ENCODE measurements around the gene SCGB1D4. TPM values are rescaled to one million over a fixed set of nuclear protein-coding genes. Genes with fewer than 3 reads are reported as not detected.

Gene SCGB1D4
- total RNA-seq, 2 donors from 2014 or later, result not detected

DNA sequence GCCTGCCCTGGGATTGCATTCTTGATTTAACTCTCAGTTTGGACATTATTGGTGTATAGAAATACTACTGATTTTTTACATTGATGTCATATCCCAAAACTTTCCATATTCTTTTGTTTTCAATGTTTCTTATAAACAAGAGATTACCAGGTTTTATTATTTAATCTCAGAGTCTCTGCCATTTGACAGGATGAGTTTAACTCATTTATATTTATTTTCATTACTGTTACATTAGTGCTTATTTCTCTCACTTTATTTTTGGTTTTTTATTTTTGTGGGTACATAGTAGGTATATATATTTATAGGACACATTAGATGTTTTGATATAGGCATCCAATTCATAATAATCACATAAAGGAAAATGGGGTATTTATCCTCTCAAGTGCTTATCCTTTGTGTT lies 9.1 kb upstream of the SCGB1D4 start:
- DNase-seq (no peak), ATAC-seq (no peak)
- intact Hi-C loops (cut with DNase I, micrococcal nuclease), result no loop called here

DNA sequence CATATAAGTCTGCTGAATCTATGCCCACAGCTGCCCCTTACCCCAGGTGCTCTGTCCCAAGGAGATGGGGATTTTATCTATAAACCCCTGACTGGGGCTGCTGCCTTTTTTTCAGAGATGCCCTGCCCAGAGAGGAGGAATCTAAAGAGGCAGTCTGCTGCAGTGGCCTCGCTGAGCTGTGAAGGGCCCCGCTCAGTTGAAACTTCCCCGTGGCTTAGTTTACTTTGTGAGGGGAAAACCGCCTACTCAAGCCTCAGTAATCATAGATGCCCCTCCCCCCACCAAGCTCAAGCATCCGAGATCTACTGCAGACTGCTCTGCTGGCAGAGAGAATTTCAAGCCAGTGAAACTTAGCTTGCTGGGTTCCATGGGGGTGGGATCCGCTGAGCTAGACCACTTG lies 7.4 kb upstream of the SCGB1D4 start:
- DNase-seq (no peak), ATAC-seq (no peak)
- intact Hi-C loops (cut with DNase I, micrococcal nuclease), result no loop called here

DNA sequence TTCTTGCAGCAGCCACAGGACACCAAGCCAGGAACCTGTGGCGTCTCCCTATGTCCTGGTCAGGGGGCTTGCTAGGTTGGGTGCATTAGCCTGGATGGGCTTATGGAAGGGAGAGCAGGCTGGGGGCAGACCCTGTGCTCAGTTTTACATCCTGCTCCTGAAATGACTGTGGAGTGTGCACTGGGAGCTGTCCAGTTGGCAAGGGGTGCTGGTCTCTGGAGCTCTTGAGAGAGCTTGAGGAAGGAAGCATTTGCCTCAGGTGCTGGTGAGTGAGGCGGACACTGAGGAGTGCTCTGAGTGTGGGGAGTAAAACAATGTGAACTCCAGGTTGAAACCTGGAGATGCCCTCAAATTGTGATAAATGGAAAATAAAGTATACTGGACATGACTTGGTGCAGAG lies 3.4 kb downstream of the SCGB1D4 start:
- intact Hi-C loops (cut with DNase I, micrococcal nuclease), result no loop called here
- ATAC-seq, result peak; percentile 44
- peak in 1 of 2 donors; percentile 14 for DNase-seq

DNA sequence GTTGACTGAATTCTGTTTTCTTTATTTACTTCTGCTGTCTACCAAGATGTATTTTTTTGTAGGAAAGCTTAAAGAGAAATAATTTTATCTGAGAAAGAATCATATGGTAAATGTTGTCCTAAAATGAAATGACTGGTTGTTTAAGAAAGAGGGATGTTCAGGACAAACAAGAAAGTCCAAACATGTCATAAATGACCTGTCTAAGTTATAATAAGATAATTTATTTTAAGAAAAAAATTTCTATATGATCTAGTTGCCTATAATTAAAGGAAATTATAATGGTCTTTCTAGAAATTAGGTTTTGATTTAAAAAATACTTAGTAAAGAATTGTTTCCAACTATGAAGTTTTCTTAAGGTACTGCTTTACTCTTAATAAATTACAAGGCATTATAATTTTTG lies 18.4 kb downstream of the SCGB1D4 start:
- DNase-seq (no peak), ATAC-seq (no peak)
- intact Hi-C loops (cut with DNase I, micrococcal nuclease), result no loop called here

DNA sequence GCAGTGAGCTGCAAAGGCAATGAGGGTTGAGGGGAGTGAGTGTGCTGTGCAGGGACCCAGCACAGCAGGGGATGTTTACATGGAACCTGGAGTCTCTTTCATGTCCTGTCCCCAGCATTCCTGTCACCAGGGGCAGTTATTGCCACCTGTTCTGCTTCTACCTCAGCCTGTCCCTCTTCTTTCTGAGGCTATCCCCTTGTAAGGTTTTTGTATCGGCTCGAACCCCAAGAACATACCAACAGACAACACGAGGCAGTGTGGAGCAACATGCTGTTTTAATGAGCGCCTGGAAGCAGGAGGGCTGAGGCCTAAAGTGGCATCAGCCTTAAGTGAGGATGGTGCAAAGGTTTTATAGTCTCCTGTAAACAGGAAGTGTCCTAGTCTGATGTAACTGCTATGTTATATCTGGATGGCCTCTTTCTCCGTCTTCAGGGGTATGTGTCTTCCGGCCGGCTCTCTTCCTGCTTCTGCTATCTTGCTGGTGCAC lies 25.0 kb downstream of the SCGB1D4 start:
- DNase-seq (no peak), ATAC-seq (no peak)
- intact Hi-C loops (cut with DNase I, micrococcal nuclease), result loop anchor here in 1 of 2 donors (10.0 kb wide), 1 partner anchor 59 kb away; no protein-coding TSS in a partner anchor

DNA sequence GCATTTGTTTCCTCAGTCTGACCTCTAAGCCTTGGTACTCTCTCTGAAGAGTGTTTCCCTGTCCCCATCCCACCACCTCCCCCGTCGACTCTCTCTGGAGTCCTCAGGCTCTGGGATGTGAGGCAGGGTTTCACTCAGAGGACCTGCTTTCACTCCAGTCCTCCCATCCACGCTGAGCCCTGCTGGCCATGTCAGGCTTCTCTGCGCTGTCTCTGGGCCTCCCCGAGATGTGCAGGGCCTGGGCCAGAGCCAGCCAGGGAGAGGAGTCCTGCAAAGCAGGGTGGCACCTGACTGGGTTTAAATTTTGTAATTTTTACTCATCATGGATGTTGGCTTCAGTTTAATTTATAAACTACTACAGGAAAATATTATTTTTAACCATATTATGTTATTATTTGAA lies 25.6 kb downstream of the SCGB1D4 start:
- ATAC-seq (no peak), DNase-seq (no peak)
- intact Hi-C loops (cut with DNase I, micrococcal nuclease), result loop anchor here in 1 of 2 donors (10.0 kb wide), 1 partner anchor 58 kb away; no protein-coding TSS in a partner anchor

DNA sequence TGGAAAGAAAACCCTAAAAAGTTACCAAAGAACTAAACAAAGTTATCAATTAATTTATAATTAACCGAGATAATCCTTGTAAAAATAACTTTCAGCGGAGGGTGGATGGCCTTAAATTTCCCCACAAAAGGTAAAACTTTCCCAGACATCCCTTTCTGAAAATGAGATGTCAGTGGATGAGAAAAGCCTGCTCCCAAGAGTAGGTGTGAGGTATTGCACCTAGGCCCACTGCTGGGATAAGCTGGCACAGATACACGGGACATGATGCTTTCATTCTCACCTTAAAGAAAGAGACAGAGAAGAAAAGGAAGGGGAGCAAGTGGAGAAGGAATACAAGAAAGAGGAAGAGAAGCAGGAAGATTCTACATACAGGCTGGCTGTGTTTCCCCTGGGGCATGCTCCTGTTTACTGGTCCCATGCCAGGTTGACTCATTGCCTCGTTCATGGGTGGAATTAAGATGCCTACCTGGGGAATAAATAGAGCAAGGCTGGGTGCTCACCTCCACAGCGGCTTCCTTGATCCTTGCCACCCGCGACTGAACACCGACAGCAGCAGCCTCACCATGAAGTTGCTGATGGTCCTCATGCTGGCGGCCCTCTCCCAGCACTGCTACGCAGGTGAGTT lies 29.1 kb downstream of the SCGB1D4 start, which contains the start of gene SCGB2A2:
TSS of gene SCGB2A2 (plus strand) at position 505 of the 625 bp plus-strand sequence. CDS start at position 564, 59 bp downstream.
- ATAC-seq, result no peak
- intact Hi-C loops (cut with DNase I, micrococcal nuclease), result loop anchor here in 1 of 2 donors (10.0 kb wide), 1 partner anchor 55 kb away; no protein-coding TSS in a partner anchor
- DNase-seq, result no peak

DNA sequence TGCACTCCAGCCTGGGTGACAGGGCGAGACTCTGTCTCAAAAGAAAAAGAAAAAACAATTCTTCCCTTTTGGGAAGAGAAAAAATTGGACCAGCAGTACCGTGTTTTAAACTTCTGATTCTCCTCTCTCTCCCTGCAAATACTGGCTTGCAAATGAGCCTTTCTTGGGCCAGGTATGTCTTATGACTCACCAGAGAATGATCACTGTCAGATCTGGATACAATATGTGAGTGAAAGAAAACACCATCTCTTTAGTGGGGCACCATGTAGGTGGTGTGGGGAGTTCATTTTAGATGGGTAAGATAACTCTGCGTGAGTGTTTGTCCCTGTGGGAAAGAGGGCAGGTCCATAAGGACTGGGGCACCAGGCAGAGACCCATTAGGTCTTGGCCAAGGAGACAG lies 31.3 kb downstream of the SCGB1D4 start:
- intact Hi-C loops (cut with DNase I, micrococcal nuclease), result no loop called here
- ATAC-seq (no peak), DNase-seq (no peak)

DNA sequence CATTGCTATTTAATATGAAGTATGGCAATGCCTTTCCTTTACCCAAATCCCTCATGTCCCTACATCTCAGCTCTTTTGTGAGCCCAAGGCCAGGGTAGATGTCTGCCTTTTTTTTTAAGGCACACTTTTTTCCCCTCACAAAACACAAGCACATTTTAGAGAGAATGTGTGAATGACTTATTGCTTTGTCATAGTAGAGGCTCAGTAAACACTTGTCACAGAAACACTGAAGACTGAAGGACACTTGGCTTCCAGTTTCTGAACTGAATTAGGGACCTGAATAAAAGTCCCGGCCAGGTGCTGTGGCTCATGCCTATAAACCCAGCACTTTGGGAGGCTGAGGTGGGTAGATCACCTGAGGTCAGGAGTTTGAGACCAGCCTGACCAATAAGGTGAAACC lies 31.8 kb downstream of the SCGB1D4 start:
- intact Hi-C loops (cut with DNase I, micrococcal nuclease), result no loop called here
- ATAC-seq, result no peak

DNA sequence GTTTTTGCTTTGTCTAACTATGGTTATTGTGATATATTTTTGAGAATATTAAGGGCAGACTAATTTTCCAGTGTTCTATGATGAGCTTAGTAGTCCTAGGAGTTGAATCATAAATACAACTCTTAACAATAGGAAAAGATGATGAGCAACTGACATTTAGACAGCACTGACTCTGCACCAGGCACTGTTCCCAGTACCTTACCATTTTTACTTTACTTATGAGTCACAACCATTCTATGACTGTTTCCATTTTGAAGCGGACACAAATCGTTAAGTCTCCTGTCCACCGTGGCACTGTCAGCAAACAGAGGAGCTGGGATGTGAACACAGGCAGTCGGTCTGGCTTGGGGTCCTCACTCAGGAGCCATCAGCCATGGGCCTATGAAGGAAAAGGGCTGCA lies 32.3 kb downstream of the SCGB1D4 start:
- ATAC-seq, result no peak
- DNase-seq, result no peak
- intact Hi-C loops (cut with DNase I, micrococcal nuclease), result no loop called here

More for the DNA sequence above, 31.8 kb downstream of the SCGB1D4 start:
- DNase-seq, result no peak

DNA sequence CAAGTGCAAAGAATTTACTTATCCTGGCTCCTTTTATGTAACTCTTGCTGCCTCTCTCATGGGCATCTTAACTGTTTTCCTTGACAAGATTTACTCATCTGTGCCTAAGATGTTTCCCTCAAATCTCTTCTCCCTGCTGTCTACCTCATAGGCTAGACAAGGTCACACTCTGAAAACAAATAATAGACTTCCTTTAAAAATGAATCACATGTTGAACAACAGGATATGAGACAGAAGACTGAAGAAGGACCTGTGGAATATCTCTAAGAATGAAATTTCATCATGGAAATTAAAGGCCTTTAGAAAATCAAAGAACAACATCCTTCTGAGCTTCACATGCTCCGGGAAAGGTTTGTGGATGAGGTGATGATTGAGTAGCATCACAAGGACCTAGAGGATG lies 34.9 kb downstream of the SCGB1D4 start:
- ATAC-seq (no peak), DNase-seq (no peak)
- intact Hi-C loops (cut with DNase I, micrococcal nuclease), result no loop called here

DNA sequence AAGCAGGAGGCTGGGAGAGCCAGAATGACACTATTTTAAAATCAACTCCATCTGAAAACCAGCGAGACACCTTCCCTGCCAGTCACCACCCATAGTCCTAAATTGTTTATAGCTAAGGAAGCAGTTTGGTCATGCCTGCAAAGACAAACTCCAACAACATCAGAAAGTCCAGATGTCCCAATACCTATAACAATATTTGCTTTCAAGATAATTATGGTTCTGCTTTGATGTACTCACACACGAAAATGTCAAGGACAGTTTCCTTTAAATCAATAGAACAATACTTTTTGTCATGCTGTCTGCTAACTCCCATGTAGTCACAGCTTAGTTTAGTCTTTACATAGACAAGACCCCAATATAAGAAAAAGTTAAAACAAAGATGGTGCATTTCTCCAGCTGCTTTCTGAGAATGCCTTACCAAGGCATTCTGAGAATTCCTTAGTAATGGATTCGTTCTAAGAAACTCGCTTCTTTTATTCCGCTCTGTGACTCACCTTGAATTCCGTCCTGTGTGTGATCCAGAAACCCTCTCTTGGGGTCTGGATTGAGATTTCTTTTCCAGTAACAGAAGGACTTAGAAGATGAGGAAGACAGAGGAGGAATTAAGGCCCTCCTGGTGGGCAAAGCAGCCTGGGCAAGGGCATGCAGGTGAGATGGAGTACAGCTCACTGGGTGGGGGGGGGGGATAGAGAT lies 38.5 kb downstream of the SCGB1D4 start:
- ATAC-seq, result no peak
- intact Hi-C loops (cut with DNase I, micrococcal nuclease), result no loop called here
- DNase-seq, result no peak

DNA sequence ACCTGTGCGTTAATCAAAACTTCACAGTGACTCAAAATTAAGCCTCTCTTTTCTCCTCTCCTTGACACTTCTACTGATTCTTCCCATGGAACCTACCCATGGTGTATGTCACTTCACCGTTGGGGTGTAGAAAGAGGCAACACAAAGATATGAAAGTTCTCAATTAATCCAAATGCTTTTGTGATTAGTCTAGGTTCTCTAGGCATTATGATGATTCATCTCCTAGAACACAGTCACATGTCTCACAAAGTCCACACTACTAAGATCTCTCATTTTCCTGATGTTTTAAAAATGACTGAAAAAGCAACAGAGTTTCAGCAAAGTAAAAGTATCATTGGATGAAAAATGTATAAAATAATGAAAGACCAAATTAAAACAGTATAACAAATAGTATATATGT lies 42.6 kb downstream of the SCGB1D4 start:
- ATAC-seq (no peak), DNase-seq (no peak)
- intact Hi-C loops (cut with DNase I, micrococcal nuclease), result no loop called here

DNA sequence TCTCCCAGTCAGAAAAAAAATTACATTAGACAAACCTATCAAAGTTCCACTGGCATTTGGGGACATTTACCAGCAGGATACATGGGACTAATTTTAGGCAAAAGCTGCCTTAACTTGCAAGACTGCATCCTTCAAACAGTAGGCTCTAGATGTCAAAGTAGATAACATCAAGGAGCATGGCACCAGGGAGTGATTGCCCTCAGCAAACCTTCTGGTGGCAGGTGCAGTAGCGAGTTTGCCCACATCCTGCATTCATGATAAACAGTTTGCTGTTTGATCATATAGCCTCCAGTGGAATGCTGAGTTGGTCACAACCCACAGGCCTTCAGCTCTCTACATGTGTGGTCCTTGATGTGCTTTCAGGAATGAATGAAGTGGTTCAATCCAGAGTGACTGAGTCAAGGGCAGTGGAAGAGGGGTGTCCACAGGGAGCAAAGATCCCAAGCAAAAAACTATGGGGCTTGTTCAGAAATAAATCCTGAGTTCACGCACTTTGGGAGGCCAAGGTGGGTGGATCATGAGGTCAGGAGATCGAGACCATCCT lies 44.8 kb downstream of the SCGB1D4 start:
- no peak for DNase-seq
- ATAC-seq, result no peak
- intact Hi-C loops (cut with DNase I, micrococcal nuclease), result no loop called here

DNA sequence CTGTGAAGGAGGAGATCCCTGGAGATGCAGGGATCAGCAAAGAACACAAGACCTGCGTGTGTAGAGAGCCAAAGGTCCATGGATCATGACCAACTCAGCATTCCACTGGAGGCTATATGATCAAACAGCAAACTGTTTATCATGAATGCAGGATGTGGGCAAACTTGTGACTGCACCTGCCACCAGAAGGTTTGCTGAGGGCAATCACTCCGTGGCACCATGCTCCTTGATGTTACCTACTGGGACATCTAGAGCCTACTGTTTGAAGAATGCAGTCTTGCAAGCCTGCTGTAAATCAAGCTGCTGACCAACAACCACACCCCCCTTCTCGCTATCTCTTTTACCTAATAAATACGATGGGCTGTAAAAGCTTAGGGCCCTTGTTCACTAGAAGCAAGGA lies 47.2 kb downstream of the SCGB1D4 start:
- DNase-seq (no peak), ATAC-seq (no peak)
- intact Hi-C loops (cut with DNase I, micrococcal nuclease), result no loop called here

Other genes starting within 250 kb of the SCGB1D4 start
- gene INCENP, start 175.1 kb downstream of the SCGB1D4 start, total RNA-seq, result 10 to 100 TPM; 23.1 to 29.3 TPM
- gene SCGB1D1, start 108.9 kb downstream of the SCGB1D4 start, total RNA-seq, result not detected
- 10 to 100 TPM; 10.4 to 15.7 TPM for gene SCGB2A1, start 90.4 kb downstream of the SCGB1D4 start, total RNA-seq
- gene SCGB1D2, start 56.8 kb downstream of the SCGB1D4 start, total RNA-seq, result not detected
- gene SCGB2A2, start 28.9 kb downstream of the SCGB1D4 start, total RNA-seq, result not detected
- gene ASRGL1, start 38.4 kb upstream of the SCGB1D4 start, total RNA-seq, result 10 to 100 TPM; 18.1 to 29.9 TPM
- gene SCGB1A1, start 120.0 kb upstream of the SCGB1D4 start, total RNA-seq, result not detected
- 100 to 1,000 TPM; 629 to 631 TPM for gene AHNAK, start 247.7 kb upstream of the SCGB1D4 start, total RNA-seq